ENCODE data around the gene TIMM44. TPM values are rescaled to one million over a fixed set of nuclear protein-coding genes. Genes with fewer than 3 reads are reported as not detected.
"Not testable (repeated sequence)": the region's sequence is repeated elsewhere in the genome, so short reads cannot be mapped to it uniquely, and the experiment has no call there.

TIMM44 gene
- total RNA-seq, 2 donors from 2014 or later, result 37.2 to 47.8 TPM

- DNase-seq (ENCODE audit: low spot score), result no peak
- intact Hi-C loops (cut with DNase I), result no loop called here
Measured at GRCh38 chr19:7894612-7895309, 48.7 kb downstream of the TIMM44 start.

GRCh38 chr19:7893362-7894101, 49.9 kb downstream of the TIMM44 start:
- DNase-seq (ENCODE audit: low spot score); intact Hi-C loops (cut with DNase I): not testable (repeated sequence)

DNA sequence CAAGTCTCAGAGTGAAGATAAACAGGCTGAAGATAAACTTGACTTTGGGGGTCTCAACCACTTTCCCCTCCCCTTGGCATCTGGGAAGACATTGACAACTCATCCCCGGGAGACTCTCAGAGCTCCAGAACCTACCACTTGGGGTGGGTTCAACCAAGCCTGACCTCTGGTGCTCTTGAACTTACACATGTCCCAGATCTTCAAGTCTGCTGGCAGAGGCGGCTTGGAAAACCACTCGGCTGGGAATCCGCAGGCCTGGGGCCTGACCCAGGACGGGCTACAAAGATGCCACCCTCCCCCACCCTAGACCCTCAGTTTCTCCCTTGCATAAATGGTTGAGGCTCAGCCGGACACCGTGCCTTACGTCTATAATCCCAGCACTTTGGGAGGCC, 54.6 kb downstream of the TIMM44 start:
- intact Hi-C loops (cut with DNase I), result no loop called here
- DNase-seq (ENCODE audit: low spot score), result no peak

DNA sequence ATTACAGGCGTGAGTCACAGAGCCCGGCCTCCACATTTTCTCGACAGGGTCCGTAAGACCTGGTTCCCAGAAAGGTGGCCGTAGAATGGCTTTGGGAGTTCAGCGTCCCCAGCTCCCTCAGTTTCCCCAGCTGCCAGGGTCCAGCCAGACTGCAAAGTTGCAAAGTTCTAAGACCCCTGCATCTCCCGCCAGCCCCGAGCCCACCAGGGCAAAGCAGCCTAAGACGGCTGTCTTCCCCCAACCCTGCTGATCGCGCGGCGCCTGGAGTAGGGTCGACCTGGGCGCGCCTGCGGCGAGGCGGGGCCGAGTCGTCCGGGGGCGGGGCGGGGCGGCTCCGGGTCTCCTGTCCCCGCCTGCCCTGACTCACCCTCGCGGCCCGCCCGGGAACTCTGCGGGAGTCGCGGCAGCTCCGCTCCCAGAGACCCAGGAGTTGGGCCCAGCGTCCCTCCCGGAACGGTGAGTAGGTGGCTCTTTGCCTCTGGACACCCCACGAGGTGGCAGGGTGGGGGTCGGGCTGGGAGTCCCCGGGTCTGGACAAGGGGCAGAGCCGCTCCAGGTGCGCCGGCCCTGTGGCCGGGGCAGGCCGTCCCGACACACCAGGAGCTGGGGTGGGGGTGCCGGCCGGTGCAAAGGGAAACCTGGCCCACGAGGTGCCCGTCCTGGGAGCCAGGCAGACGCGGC, 55.2 kb downstream of the TIMM44 start, which contains the start of gene LRRC8E:
Gene LRRC8E (plus strand): TSS at position 366 of the 681 bp plus-strand sequence. CDS start 7,094 bp downstream, outside the sequence.
- no peak for DNase-seq (ENCODE audit: low spot score)
- intact Hi-C loops (cut with DNase I), result no loop called here

DNA sequence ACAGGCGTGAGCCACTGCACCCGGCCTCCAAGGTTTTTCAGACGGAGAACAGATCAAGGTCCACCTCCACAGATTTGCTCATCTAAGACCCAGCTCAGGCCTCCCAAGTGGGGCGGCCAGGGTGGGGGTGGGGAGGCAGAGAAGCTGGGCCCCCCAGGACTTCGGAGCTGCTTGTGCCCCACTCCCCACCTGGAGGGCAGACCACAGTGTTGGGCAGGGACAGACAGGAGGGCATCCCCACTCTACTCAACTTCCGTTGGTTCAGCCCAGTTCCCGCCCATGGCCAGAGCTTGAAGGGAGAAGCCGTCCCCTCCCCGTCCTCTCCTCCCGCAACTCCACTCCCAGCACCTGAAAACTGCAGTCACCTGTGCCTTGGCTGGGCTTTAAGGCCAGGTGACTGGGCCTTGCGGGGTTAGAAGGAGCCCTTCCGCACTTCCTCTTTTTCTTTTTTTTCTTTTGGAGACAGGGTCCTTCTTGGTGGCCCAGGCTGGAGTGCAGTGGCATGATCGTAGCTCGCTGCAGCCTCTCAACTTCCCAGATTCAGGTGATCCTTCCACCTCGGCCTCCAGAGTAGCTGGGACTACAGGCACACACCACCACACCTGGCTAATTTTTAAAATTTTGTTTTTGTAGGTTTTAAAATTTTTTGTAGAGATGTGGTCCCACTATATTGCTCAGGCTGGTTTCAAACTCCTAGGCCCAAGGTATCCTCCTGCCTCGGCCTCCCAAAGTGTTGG, 55.9 kb downstream of the TIMM44 start:
- DNase-seq (ENCODE audit: low spot score), result no peak
- intact Hi-C loops (cut with DNase I), result no loop called here

DNA sequence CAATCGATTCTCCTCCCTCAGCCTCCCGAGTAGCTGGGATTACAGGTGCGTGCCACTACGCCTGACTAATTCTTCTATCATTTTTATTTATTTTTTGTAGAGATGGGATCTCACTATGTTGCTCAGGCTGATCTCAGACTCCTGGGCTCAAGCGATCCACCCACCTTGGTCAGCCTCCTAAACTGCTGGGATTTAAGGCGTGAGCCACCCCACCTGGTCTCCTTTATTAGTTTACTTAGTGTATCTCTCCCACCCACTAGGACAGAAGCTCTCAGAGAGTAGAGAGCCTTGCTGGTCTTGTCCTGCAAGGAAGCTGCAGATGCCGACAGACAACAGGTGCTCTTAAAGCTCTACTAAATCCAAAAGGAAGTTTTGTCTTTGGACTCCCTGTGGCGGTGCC, 57.6 kb downstream of the TIMM44 start:
- intact Hi-C loops (cut with DNase I), result no loop called here
- DNase-seq (ENCODE audit: low spot score), result no peak

DNA sequence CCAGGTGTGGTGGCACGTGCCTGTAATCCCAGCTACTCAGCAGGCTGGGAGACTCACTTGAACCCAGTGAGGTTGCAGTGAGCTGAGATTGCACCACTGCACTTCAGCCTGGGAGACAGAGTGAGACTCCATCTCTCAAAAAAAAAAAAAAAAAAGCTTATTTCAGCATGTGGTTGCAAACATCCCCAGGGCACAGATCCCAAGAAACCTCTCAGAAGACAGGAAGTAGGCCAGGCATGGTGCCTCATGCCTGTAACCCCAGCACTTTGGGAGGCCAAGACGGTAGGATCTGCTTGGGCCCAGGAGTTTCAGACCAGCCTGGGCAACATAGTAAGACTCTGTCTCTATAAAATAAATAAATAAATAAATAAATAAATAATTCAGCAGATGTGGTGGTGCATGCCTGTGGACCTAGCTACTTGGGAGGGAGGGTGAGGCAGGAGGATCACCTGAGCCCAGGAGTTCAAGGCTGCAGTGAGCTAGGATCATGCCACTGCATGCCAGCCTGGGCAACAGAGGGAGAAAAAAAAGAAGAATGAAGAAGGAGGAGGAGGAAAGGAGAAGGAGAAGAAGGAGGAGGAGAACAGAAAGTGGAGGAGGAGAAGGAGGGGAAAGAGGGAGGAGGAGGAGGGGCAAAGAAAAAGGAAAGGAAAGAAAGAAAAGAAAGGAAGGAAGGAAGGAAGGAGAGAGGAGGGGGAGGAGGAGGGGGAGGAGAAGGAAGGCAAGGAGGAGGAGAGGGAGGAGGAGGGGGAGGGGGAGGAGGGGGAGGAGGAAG, 59.5 kb downstream of the TIMM44 start:
- intact Hi-C loops (cut with DNase I), result no loop called here
- no peak for DNase-seq (ENCODE audit: low spot score)

DNA sequence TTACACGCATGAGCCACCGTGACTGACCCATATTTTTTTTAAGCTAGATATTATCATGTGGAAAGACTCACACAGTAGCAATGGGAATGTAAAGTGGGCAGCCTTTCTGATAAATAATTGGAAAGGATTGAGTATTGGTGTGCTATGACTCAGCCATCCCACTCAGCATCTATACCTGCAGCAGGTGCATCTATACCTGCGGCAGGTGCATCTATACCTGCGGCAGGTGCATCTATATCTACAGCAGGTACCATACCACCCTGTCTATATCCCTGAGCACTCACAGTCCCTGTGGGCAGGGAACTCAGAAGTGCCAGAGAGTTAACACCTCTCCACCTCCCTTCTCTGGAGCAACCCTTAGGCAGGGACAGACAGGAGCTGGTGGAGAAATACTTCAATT, 60.4 kb downstream of the TIMM44 start:
- intact Hi-C loops (cut with DNase I), result no loop called here
- DNase-seq (ENCODE audit: low spot score), result no peak

DNA sequence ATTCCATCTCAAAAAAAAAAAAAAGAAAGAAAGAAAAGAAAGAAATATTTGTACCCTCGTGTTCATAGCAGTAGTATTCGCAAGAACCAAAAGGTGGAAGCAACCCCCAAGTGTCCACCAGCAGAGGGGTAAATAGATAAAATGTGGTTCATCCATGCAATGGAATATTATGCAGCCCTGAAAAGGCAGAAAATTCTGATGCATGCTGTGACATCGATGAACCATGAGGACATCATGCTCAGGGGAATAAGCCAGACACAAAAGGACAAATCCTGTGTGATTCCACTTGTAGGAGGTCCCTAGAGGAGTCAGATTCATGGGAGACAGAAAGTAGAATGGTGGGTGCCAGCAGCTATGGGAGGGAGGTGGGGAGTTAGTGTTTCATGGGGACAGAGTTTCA, 61.6 kb downstream of the TIMM44 start:
- no peak for DNase-seq (ENCODE audit: low spot score)
- intact Hi-C loops (cut with DNase I), result no loop called here

- DNase-seq (ENCODE audit: low spot score), result no peak
Measured at GRCh38 chr19:7879836-7880235, 63.6 kb downstream of the TIMM44 start.

GRCh38 chr19:7879111-7879807, 64.2 kb downstream of the TIMM44 start:
- no peak for DNase-seq (ENCODE audit: low spot score)
- intact Hi-C loops (cut with DNase I), result no loop called here

More at GRCh38 chr19:7879836-7880235, 63.6 kb downstream of the TIMM44 start:
- intact Hi-C loops (cut with DNase I), result no loop called here

DNA sequence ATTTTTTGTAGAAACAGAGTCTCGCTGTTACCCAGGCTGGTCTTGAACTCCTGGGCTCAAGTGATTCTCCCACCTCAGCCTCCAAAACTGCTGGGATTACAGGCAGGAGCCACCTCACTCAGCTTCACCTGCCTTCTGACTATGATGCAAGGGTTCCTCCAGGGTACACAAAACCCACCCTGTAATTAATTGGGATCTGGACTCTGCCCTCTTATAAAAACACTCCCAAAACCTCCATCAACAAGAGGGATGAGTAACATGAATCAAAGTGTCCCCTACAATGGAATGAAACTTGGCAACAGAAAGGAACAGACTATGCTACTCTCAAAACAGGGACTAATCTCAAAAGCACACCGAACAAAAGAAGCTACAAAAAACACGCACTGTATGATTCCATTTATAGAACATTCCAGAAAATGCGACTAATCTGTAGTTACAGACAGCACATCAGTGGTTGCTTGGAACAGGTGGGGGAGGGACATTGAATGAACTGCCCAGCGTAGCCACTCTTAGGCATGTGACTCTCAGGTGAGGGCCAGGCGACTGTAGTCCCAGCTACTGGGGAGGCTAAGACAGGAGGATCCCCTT, 66.1 kb downstream of the TIMM44 start:
- intact Hi-C loops (cut with DNase I), result no loop called here
- no peak for DNase-seq (ENCODE audit: low spot score)

Other genes with a start within 250 kb of the TIMM44 start
- gene FCER2, start 241.5 kb downstream of the TIMM44 start, total RNA-seq, result under 1 TPM; 0.23 to 0.71 TPM
- gene CLEC4G, start 211.6 kb downstream of the TIMM44 start, total RNA-seq, result 1 to 10 TPM; 2.2 to 6.6 TPM
- gene CD209, start 196.1 kb downstream of the TIMM44 start, total RNA-seq, result 10 to 100 TPM; 13.4 to 23.0 TPM
- under 1 TPM in 1 of 2 donors, not detected in 1; 0.38 TPM for gene CLEC4M, start 180.4 kb downstream of the TIMM44 start, total RNA-seq
- 10 to 100 TPM; 14.9 to 16.0 TPM for gene EVI5L, start 113.4 kb downstream of the TIMM44 start, total RNA-seq
- gene PRR36, start 69.3 kb downstream of the TIMM44 start, total RNA-seq, result under 1 TPM; 0.09 to 0.14 TPM
- gene LRRC8E, start 55.2 kb downstream of the TIMM44 start, total RNA-seq, result not detected
- 10 to 100 TPM; 22.2 to 26.6 TPM for gene MAP2K7, start 39.8 kb downstream of the TIMM44 start, total RNA-seq
- gene TGFBR3L, start 28.8 kb downstream of the TIMM44 start, total RNA-seq, result 1 to 10 TPM; 1.5 to 4.4 TPM
- 10 to 100 TPM; 25.4 to 28.7 TPM for gene SNAPC2, start 23.3 kb downstream of the TIMM44 start, total RNA-seq
- 10 to 100 TPM in 1 of 2 donors, 1 to 10 TPM in 1; 5.9 to 11.7 TPM for gene CTXN1, start 17.5 kb downstream of the TIMM44 start, total RNA-seq
- 10 to 100 TPM; 49.9 to 50.7 TPM for gene ELAVL1, start 62.0 kb upstream of the TIMM44 start, total RNA-seq
- not detected for gene CCL25, start 109.1 kb upstream of the TIMM44 start, total RNA-seq
- gene FBN3, start 205.9 kb upstream of the TIMM44 start, total RNA-seq, result not detected